GM12891 (cell line): Measurements from ENCODE around the gene COPE.

Source experiments
- POLR2A ChIP-seq: IDR thresholded peaks from 2 replicates; pipeline ENCODE4 v1.6.1; 2011; ENCODE audit warnings: low read depth, low read length, control low read depth
- POLR2AphosphoS5 ChIP-seq: IDR thresholded peaks from 2 replicates; pipeline ENCODE4 v1.6.1; 2011; ENCODE audit warnings: low read depth, low read length, control low read depth
- POU2F2 ChIP-seq: IDR thresholded peaks from 2 replicates; pipeline ENCODE4 v1.6.1; 2011; ENCODE audit warnings: low read depth, mild to moderate bottlenecking, control low read depth, low read length, moderate library complexity
- TAF1 ChIP-seq: IDR thresholded peaks from 2 replicates; pipeline ENCODE4 v1.6.1; 2011; ENCODE audit warnings: low read depth, low read length, control low read depth

- no peak for TF ChIP-seq POLR2A
- no peak for TF ChIP-seq POU2F2
- no peak for TF ChIP-seq TAF1
- TF ChIP-seq POLR2AphosphoS5: no peak
Measured at GRCh38 chr19:18933297-18933696, 14.1 kb upstream of the COPE start.
